Esophagus squamous epithelium (tissue), 4 donors: Measurements from ENCODE around the gene HRH4.

Experiments
- CTCF ChIP-seq, 6 experiments: fragments of 450-650 bp in 4 of 6; fragments of 200-600 bp in 2 of 6; sonication (generic) in 2 of 6; IDR thresholded peaks; one replicate each; pipeline ENCODE4 v1.5.1; 2016 to 2019; ENCODE audit warnings: antibody characterized with exemption in 6 of 6, mild to moderate bottlenecking in 4 of 6, moderate library complexity in 4 of 6
- POLR2A ChIP-seq, 4 donors: fragments of 450-650 bp; IDR thresholded peaks; one replicate each; pipeline ENCODE4 v1.6.1; 2017; ENCODE audit warnings: antibody characterized with exemption in 4 of 4, mild to moderate bottlenecking in 4 of 4, moderate library complexity in 3 of 4

GRCh38 chr18:24499814-24500213, 39.4 kb downstream of the HRH4 start:
- TF ChIP-seq CTCF (IDR thresholded peaks at IDR 0.05) = no peak
- no peak for TF ChIP-seq POLR2A (IDR thresholded peaks at IDR 0.05)
